Right ventricle myocardium inferior (tissue), 1 donor: ENCODE data around the gene DCAF11. TPM values are rescaled to one million over a fixed set of nuclear protein-coding genes. Genes with fewer than 3 reads are reported as not detected.

Source experiments
- ATAC-seq: fragments of 200-7000 bp; cut with Tn5 transposase; one replicate; pipeline ENCODE4 v1.9.1; 2020; ENCODE audit warnings: mild to moderate bottlenecking, moderate library complexity
- DNase-seq: peaks from one replicate; pipeline ENCODE4 v3.0.0; 2021; ENCODE audit errors: missing footprints
- intact Hi-C: fragments of 100-400 bp; cut with DNase I; formaldehyde crosslinking; loops from one replicate; pipeline ENCODE4 v1.11.0; 2022
- long read RNA-seq: library from polyadenylated mRNA; unstranded; transcript quantifications from one replicate; pipeline ENCODE4 v2.0.0, GENCODE V29; 2021
- total RNA-seq: library from RNA; stranded (reverse); fragmentation: NEBNext Ultra II Directional; extraction: Animal tissue kit (Norgen Biotek cat#: 25700); gene quantifications from one replicate; pipeline ENCODE4 v1.2.1, GENCODE V29; 2021
- donor health status: DM: no; HTN: yes; CAD: no; lungs with severe emphysema.

DCAF11 gene
- total RNA-seq, result 84.7 TPM
- long read RNA-seq, full-length matches to known transcripts, result 20 of 106 reads
- long read RNA-seq, partial matches to known transcripts, result 77 of 106 reads
- long read RNA-seq, other reads (novel, unspliced or antisense), result 9 of 106 reads

- ATAC-seq (peak; percentile 96), DNase-seq (peak; percentile 99)
- intact Hi-C loops, result loop anchor here (1.0 to 5.0 kb wide), 4 partner anchors 17 to 1187 kb away; partner anchors contain the start of genes IRF9, PRMT5 and RNF31
Observed at GRCh38 chr14:24114532-24115421, at the start of gene DCAF11, which contains the start of gene NRL. Gene DCAF11, plus strand, starts transcription at chr14:24114777. Its CDS starts 818 bp downstream, at chr14:24115595. Gene NRL, minus strand, starts transcription at chr14:24114949. Its CDS starts 32,101 bp downstream, at chr14:24082848.

GRCh38 chr14:24064856-24065255 lies 49.7 kb upstream of the DCAF11 start:
- intact Hi-C loops, result no loop called here
- ATAC-seq (no peak), DNase-seq (no peak)

- DNase-seq (no peak), ATAC-seq (no peak)
- intact Hi-C loops, result no loop called here
Observed at GRCh38 chr14:24065408-24065807, 49.2 kb upstream of the DCAF11 start.

GRCh38 chr14:24066496-24067132 lies 48.0 kb upstream of the DCAF11 start:
- DNase-seq, result no peak
- intact Hi-C loops, result no loop called here
- no peak for ATAC-seq

DNA sequence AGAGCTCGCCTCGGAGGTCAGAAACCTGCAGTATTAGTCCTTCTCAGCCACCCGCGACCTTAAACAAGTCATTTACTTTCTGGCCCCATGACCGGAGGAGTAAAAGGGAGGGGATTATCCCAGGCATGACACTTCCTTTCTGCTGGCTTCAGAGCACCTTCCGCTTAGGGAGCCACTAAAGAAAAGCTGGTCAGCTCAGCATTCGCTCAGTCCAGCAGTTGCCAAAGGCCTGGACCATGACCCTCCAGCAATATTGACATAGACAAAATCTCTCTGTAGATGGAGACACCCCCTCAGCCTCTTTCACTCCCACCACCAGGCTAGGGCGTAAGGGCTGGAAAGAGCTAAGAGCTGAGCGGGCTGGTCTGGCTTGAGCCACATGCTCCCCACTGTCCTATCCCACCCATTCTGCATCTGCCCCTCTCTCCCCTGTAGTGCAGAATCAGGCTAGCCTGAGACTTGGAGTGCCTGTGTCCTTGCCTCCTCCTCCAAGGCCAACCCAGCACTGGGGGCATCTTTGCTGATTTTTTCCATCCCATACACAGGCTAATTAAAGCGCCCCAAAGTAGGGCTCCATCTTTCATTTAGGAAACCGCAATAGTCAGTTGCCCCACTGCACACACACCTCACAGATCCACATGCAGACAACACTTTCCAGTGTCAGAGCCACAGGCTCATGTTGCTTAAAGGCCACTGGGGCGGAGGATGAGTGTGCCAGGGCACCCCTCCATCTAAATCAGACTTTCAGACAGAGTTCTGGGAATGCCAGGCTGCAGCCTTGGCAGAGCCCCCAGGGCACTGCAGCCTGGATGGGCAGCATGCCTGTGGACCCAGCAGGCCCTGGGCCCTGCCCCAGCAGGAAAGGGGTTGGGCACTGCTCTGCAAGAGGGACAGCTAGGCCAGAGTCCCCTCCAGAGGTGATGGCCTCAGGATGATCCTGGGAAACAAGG lies 47.2 kb upstream of the DCAF11 start:
- DNase-seq, result no peak
- intact Hi-C loops, result no loop called here
- ATAC-seq, result no peak

DNA sequence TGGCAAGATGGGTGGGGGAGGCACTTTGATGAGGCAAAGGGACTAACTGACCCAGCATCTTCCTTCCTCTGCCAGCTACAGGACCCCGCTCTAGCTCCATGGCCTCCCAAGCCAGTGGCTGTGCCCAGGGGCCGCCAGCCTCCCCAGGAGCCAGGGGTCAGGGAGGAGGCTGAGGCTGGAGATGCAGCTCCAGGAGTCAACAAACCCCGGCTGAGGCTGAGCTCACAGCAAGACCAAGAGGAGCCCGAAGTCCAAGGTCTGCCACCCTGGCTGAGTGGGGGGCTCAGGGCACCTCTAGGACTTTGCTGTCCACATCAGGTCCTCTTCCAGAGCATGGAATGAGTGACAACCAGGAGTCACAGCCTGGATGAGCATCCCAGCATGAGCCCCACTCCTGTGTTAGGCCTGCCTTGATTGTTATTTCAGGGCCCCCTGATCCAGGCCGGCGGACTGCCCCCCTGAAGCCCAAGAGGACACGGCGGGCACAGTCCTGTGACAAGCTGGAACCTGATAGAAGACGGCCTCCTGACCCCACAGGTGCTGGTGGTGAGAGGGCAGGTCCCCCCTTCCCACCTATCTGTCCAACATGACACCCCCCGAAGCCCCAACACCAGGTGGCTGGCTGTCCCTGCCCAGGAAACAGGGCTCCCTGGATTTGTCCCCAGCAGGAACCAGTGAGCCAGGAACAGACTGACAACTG lies 45.7 kb upstream of the DCAF11 start:
- DNase-seq, result no peak
- no peak for ATAC-seq
- intact Hi-C loops, result no loop called here

DNA sequence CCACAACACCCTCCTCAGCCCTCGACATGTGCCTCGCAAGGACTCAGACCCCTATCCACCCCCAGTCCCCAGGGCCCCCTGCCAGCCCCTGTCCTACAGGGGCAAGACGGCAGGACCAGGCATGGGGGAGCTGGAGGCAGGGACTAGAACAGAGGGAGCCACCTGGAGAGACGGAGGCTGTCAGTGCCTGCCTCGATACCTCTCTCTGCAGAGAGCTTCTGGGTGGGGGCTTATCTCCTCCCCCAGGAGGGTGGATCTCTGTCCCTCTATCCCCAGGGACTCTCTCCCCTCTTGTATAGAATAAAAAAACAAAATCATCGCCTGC lies 45.2 kb upstream of the DCAF11 start:
- no peak for DNase-seq
- ATAC-seq, result no peak
- intact Hi-C loops, result no loop called here

DNA sequence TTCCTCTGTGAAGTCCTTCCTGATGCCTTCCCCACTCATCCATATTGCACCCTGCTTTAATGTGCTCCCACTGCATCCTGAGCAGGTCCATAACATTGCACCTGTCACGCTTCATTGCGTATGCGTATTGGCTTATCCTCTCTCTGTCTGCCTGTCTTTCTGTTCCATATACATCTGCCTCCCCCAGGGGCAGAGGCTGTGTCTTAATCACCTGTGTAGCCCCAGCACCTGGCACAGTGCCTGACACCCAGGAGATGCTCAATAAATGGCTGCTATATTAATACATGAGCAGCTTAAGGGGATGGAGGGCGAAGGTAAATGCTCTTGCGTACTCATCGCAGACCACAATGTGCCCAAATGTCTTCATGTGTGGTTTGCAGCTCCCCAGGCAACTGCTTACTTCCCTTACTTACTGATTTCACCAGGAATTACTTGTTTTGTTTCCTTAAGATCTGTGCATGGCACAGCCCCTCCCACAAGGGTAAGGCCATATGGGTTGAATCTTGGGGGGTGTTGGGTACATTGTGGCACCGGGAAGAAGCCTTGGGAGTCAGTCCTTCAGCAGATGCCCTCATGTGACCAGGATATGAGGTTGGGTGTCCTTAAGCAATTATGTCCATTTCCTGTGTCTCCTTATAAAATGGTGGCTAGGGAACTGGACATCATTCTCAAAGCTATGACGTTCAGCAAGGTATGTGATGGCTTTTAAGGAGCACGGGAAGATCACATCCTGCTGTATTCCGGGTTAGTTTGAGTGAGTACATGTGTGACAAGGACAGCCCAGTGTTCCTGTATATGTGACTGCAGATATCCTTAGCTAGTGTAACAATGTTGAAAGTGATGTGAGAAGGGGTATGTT lies 44.1 kb upstream of the DCAF11 start:
- ATAC-seq, result no peak
- intact Hi-C loops, result no loop called here
- DNase-seq, result no peak

DNA sequence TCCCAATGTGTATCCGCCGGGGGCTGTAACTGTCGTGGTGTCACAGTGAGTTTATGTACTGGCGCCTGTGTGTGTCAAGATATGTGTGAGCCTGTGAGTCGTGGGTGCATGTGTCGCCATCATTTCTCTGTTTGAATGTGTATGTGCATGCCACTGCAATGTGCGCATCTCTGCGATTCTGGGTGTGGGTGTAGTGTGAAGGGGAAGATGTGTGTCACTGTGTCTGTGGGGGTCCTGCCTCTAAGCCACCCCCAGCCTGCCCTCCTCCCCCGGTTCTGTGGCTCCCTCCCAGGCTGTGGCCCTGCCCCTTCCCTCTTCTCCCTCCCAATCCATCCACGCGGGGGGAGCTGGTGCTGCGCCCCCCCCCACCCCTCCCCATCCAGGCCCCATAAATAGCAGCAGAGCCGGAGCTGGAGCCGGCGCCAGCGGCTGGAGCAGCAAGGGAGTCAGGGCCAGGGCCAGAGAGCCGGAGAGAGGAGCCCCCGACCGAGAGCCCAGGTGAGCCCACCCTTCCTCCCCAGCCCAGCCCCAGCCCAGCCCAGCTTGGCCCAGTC lies 43.4 kb upstream of the DCAF11 start, which contains the start of gene CPNE6:
Gene CPNE6, plus strand, starts transcription at position 419 of the 554 bp plus-strand sequence. CDS start 1,375 bp downstream, outside the sequence.
- DNase-seq (no peak), ATAC-seq (no peak)
- intact Hi-C loops, result no loop called here

DNA sequence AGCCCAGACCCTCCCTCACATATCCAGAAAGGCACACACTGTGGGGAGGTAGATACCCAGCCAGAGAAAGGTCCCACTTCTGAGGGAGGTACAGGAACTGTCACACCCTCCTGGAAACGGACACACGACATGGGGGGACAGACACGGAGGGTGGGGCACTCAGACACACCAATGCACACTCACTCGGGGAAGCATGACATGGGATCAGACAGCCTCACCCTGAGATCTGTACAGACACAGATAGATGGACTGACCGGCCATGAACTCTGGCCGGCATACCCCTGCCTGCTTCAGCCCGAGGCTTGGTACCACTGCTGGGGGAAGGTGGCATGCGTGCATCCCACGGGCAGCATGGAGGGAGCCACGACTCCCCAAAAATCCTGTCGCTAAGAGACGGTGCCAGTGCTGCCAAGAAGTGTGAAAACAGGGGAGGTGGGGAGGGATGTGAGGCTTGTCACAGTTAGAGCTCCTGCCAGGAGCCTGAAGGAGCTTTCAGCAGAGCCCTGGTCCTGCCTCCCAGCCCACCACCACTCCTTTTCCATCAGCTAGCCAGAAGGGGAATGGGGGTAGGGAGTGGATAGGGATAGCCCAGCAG lies 42.6 kb upstream of the DCAF11 start:
- ATAC-seq (no peak), DNase-seq (no peak)
- intact Hi-C loops, result no loop called here

- DNase-seq (no peak), ATAC-seq (no peak)
- intact Hi-C loops, result no loop called here
Observed at GRCh38 chr14:24072436-24072835, 42.1 kb upstream of the DCAF11 start.

- DNase-seq (no peak), ATAC-seq (no peak)
- intact Hi-C loops, result no loop called here
Observed at GRCh38 chr14:24072881-24073877, 41.4 kb upstream of the DCAF11 start.

DNA sequence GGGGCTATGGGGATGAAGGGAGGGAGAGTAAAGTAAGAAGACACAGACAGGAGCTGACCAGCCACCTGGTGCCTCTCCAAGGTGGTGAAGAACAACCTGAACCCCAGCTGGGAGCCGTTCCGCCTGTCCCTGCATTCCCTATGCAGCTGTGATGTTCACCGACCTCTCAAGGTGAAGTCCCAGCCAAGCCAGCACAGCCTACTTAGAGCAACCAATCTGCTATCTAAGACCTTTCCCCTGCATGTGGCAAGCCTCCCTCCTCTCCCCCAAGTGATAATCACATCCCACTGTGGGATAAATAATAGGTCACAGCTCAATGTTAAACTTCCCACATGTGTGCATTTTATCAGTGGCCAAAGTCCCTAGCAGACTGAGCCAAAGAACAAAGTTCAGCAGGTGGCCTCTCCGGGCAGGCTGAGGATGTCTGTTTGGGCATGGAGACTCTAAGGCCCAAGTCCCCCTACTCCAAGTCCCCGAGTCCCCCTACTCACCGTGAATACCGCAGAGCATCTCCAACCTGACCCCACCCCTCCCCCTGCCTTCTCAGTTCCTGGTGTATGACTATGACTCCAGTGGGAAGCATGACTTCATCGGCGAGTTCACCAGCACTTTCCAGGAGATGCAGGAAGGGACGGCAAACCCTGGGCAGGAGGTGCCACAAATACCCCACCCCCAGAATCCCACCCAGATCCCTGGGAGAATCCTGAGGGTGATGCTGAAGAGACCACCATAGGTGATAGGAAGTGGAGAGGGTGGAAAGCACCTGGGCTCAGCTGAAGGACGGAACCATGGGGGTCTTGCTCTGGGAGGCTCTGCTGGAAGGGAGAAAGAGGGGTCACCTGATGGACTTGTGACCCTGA lies 39.7 kb upstream of the DCAF11 start:
- ATAC-seq (no peak), DNase-seq (no peak)
- intact Hi-C loops, result no loop called here

DNA sequence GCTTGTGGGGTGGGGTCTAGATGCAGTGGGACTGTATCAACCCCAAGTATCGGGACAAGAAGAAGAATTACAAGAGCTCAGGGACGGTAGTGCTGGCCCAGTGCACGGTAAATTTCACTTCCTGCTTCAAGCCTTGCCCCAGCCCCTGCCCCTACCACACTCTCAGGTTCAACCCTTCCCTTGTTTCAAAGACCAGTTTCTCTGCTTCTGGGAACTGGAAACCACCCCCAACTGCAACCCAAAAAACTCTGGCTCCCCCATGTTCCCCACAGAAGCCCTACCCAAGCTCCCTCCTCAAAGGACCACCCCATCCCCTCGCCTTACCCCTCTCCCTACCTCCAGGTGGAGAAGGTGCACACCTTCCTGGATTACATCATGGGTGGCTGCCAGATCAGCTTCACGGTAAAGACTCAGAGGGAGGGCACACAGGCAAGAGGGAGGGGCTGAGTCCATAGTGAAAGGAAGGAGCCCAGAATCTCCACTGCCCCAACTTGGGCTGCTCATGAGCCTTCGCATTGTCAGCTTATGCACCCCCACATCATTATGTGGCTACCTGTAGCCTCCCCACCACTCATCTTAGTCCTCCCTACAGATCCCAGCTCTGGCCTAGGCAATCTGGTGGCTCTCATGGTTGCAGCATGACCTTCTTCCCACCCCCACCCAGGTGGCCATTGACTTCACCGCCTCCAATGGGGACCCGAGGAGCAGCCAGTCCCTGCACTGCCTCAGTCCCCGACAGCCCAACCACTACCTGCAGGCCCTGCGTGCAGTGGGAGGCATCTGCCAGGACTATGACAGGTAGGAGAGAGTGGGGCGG lies 38.9 kb upstream of the DCAF11 start:
- ATAC-seq (no peak), DNase-seq (no peak)
- intact Hi-C loops, result no loop called here
